PC-9 (cell line): ENCODE measurements around the gene AGRN.

Experiments used
- EZH2 ChIP-seq: fragments of 200-600 bp; sonication (generic); IDR thresholded peaks from 2 replicates; pipeline ENCODE4 v1.8.0; 2017; ENCODE audit warnings: antibody characterized with exemption, low read depth
- TF ChIP-seq, protein P1 (sequence below): fragments of 200-600 bp; sonication (generic); conservative IDR thresholded peaks from 2 replicates; pipeline ENCODE4 v1.6.1; 2017; ENCODE audit warnings: mixed run types, antibody characterized with exemption, mild to moderate bottlenecking, moderate library complexity

DNA sequence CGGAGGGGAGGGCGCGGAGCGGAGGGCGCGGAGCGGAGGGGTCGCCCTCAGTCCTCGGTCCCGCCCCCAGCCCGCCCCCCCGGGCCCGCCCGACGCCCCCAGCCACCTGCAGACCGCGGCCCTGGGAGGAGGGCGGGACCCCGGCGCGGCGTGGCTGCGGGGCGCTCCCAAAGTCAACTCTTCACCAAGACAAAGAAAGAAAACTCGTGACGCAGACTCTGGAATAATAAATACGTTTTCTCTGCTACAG, 21.2 kb upstream of the AGRN start:
- TF ChIP-seq, protein P1, sequence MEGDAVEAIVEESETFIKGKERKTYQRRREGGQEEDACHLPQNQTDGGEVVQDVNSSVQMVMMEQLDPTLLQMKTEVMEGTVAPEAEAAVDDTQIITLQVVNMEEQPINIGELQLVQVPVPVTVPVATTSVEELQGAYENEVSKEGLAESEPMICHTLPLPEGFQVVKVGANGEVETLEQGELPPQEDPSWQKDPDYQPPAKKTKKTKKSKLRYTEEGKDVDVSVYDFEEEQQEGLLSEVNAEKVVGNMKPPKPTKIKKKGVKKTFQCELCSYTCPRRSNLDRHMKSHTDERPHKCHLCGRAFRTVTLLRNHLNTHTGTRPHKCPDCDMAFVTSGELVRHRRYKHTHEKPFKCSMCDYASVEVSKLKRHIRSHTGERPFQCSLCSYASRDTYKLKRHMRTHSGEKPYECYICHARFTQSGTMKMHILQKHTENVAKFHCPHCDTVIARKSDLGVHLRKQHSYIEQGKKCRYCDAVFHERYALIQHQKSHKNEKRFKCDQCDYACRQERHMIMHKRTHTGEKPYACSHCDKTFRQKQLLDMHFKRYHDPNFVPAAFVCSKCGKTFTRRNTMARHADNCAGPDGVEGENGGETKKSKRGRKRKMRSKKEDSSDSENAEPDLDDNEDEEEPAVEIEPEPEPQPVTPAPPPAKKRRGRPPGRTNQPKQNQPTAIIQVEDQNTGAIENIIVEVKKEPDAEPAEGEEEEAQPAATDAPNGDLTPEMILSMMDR = no peak
- no peak for TF ChIP-seq EZH2
